Hematopoietic multipotent progenitor cell treated with erythropoietin and hydrocortisone succinate and interleukin-3 and kit ligand, for 6 days (in vitro differentiated cells): ENCODE data around the gene PIEZO1.

ENCODE experiments used
- DNase-seq: peaks from one replicate; pipeline ENCODE4 v3.0.0-alpha.2; 2015

Gene PIEZO1

DNA sequence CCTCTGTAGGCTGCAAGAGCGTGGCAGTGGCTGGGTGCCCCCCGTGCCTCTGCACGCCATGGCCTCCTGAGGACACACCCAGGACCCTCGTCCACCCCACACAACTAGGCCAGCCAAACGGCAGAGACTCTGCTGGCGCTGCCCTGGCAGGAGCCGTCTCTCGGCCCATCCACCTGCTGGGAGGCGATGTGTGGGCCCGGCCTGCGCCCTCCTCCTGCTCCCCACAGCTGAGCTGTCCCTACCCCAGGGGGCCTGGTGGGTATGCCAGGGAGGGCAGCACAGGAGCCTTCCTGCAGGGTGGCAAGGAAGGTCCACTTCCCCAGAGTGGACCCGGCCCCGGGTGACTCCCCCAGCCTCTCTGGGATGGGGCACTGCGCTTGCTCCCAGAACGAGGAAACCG lies 85.8 kb downstream of the PIEZO1 start:
- DNase-seq = no peak

GRCh38 chr16:88698646-88699045 lies 86.4 kb downstream of the PIEZO1 start:
- DNase-seq = no peak

DNA sequence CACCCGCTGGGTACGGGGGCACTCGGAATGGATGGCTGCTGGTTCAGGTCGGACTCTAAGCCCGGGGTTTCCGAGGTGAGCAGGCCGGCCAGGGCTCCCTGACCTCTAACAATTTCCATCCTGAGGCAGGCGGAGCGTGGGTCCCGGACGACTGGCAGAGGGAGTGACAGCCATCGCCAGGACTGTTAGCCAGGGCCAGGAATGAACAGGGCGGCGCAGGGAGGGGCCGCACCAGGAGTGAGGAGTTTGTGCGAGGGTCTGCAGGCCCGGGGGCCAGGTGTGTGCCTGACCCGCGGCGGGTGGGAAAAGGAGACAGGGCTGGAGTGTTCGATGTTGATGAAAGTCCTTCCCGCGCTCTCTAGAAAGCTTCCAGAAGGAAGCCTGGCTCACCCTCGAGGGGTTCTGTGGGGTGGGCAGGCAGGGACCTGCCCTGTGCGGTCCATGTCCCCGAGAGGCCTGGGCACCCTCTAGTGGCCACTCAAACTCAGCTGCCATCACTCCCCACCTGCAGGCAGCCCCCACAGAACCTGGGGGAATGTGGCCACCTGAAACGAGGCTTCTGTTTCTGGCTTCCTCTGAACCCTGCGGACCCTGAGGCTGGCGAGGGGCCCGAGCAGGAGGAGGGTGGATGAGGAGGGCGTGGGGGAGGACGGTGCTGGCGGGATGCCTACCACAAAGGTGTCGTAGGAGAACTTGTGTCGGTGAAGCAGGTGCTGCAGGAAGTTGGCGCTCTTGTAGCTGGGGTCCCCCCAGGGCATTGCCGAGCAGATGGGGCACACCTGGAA lies 87.0 kb downstream of the PIEZO1 start:
- DNase-seq = peak; percentile 36

DNA sequence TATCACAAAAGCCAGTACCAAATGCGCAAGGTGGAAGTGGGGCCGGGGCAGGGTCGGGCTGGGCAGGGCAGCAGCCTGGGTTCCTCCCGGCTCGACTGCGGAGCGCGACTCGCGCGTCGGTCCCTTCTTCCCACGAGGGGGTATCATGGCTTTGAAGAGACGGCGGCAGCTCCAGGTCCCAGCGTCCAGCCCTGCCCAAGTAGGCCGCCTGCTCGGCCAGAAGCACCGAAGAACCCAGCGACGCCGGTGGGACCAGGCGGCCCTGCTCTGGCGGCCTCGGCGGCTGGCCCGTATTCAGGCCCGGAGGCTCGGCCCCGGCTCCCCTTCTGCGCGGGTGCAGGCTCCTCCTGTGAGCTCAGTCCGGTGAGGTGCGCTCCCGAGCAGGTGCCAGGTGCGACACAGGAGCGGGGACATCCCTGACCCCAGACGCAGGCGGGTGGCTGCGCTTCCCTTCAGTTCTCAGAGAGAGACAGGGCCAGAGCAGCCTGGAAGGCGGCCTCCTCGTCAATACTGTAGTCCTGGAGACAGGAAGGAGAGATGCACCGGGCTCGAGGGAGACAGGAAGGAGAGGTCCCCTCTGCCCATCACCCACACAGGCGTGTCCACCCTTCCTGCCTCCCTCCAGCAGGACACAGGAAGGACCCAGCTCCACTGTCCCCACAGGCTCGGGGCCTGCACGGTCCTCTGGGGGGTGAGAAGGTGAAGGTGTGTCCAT lies 87.7 kb downstream of the PIEZO1 start:
- no peak for DNase-seq

- no peak for DNase-seq
Observed at GRCh38 chr16:88696441-88696840, 88.6 kb downstream of the PIEZO1 start.

DNA sequence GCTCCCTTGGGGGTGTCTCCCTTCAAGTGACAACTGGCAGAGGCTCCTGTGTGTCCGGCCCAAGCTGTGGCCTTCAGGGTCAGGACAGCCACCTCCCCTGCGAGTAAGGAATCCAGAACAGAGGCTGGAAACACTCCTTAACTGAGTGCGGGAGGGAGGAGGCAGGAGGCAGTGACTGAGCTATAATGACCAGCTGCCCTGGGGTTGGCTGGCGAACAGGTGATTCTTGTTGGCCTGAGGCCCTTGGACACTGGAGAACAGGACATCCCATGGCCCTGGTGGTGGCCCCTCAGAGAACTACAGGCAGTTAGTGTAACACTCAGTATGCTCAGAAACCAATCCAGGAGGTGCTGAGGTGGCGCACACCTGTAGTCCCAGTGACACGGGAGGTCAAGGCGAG lies 89.3 kb downstream of the PIEZO1 start:
- no peak for DNase-seq

GRCh38 chr16:88695218-88695617 lies 89.8 kb downstream of the PIEZO1 start:
- DNase-seq = no peak

DNA sequence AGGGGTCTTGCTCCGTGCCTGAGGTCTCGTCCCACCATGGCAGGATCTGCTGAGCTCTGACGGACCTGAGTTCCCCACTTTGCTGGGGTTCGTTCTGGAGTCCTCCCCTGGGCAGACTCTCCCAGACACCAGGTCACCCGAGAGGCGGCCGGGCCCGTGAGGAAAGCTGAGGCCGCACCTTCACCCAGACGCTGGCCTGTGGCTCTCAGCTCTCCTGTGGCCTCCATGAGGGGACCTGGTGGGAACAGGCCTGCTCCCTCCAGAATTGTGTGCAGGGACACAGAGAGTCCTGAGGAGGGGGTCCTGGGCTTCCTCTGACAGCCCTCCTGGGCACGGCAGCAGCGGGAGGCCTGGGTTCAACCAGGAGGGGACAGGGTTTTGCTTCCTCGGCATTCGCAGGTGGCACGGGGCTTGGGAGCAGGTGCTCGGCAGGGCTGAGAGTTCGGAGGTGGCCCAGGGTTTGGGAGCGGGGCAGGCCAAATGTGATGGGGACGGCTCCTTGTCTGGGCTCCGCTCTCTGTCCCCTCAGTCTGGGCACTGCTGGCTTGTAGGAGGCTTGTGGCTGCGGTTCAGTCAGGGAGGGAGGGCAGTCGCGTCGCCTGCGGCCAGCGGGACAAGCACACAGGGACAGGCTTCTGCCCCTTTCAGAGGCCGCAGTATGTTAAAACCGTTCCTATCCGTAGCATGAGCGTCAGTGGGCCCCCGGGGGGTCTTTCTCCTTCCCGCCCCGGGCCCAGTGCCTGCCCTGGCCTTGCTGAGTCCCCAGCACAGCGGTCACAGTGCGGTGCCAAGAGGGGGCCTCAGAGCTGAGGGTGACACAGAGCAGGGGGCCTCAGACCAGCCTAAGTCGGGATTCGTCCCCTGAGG lies 90.6 kb downstream of the PIEZO1 start:
- no peak for DNase-seq

DNA sequence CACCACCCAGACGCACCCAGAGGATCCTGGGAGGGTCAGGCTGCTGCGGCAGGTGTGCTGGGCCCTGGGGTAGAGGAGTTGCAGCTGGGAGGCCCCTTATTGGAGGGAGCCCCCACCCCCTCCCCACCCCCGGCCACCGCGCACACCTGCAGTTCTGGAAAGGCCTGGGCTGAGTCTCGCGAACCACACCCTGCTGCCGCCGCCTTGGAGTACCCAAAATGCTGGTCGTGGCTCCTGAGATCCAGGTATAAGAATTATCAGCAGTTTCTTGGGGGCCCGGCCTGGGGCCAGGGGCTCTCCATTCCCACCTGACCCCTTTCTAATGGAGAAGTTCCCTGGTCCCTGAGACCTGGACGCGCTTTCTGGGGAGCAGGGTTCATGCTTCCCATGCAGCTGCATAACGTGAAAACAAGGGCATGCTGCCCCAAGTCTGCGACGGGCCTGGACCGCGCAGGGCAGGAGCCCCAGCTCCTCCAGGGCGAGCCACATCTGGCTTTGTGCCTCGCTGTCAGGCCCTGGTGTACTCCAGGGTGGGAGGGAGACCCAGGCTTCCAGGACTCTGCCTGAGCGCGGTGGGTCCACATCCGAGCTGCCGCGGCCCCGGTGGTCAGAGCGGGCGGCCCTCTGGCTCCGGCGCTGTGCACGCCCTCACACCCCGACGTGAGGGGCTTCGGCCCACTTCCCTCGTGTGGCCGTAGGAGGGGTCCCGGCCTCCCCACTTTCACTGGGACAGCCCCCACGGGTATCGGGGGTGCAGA lies 91.4 kb downstream of the PIEZO1 start:
- no peak for DNase-seq

- DNase-seq = no peak
Observed at GRCh38 chr16:88692861-88693260, 92.2 kb downstream of the PIEZO1 start.

DNA sequence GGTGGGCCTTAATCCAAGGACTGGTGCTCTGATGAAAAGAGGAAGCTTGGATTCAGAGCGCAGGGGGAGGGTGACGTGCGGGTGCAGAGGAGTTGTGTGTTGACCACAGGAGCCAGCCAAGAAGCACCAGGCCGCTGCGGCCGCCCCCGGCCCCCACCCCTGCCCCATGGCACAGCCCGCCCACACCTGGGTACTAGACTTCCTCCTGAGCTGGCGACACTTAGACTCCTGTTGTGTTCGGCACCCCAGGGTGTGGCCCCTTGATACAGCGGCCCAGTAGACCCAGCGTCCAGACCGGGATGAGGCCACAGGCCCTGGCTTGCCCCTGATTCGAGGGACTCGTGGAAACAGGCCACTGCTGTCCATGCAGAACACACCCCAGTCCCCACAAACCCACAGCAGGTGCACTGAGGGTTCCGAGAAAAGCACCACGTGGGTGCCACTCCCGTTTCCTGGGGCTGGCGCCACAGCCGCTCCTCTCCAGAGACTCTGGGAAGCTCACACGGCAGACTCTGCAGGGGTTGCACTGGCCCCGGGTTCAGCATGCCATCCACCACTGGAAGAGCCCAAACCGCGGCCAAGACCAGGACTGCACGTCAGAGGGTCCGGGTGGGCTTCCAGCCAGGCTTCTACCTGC lies 93.0 kb downstream of the PIEZO1 start:
- peak; percentile 82 for DNase-seq

- no peak for DNase-seq
Observed at GRCh38 chr16:88691129-88691813, 93.7 kb downstream of the PIEZO1 start.

- no peak for DNase-seq
Observed at GRCh38 chr16:88690341-88691128, 94.5 kb downstream of the PIEZO1 start.

GRCh38 chr16:88688013-88688778 lies 96.8 kb downstream of the PIEZO1 start:
- DNase-seq = peak; percentile 92

DNA sequence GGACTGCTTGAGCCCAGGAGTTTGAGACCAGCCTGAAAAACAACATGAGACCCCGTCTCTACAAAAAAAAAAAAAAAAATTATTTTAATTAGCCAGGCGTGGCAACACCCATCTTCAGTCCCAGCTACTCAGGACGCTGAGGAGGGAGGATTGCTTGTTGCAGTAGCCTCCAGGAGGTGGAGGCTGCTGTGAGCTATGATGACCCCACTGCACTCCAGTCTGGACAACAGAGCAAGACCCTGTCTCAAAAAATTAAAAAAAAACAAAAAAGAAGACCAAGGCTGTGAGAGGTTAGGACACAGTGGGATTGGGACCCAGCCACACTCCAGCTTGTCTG lies 97.4 kb downstream of the PIEZO1 start:
- DNase-seq = peak; percentile 32

- DNase-seq = no peak
Observed at GRCh38 chr16:88687254-88687576, 97.8 kb downstream of the PIEZO1 start.

GRCh38 chr16:88686439-88687253 lies 98.4 kb downstream of the PIEZO1 start, which contains the start of gene SNAI3:
Gene SNAI3 (minus strand): TSS chr16:88686507. CDS start chr16:88686406, 101 bp downstream.
- DNase-seq = peak; percentile 86

- peak; percentile 57 for DNase-seq
Observed at GRCh38 chr16:88686062-88686438, 99.0 kb downstream of the PIEZO1 start.
